ENCODE measurements around the gene RNF26.
A peak's percentile ranks its signal among the peaks of the same experiment; 100 is the strongest.

RNF26 gene

DNA sequence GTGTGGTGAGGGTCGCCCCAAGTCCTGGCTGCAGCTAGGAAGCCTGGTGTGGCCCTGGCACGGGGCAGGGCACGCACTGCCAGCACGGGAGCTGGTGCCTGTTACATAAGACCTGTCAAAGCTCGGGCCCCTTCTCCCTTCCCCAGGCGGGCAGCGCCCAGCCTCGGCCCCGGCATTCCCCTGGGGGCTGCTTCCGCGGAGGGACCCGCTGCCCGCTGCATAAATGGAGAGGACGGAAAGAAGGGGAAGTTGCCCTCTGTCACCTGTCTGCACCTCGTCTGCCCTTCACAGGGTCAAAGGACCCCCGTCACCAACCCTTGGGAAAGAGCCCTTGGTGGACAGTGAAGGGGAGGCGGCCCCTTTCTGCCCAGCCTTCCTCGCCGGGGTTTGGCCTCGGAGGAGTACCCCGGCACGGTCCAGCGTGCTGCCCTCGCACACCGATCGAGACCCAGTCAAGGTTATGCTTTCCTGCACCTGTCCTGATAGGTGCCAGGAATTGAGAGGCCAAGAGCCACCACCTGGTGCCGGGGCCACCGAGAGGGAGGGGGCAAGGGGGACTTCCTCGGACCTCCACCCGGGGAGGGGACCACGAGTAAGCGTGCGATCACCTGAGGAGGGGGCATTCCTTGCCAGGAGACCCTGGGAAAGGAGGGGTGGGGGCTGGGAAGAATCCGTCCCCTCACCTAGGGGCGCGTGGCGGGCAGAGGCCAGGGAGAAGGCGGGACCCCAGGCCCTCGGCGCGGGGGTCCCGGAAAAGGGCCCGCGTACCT lies 28.9 kb downstream of the RNF26 start:
- DNase-seq: no peak
- H3K4me1 ChIP-seq (ENCODE audit: control insufficient read depth, insufficient read depth, low read length, poor library complexity, severe bottlenecking): peaks cover 14% of the 10 kb centered on the region
- H3K4me3 ChIP-seq (ENCODE audit: insufficient read depth, low read depth, low read length, poor library complexity, severe bottlenecking): peak overlapping the region; percentile 44
- peaks cover 39% of the 10 kb centered on the region for H3K27me3 ChIP-seq (replicated peaks; ENCODE audit: control insufficient read depth, insufficient read depth, low read length, poor library complexity, severe bottlenecking)
- no peaks in the 10 kb centered on the region for H3K9me3 ChIP-seq (ENCODE audit: control insufficient read depth, low read length)
- H3K27ac ChIP-seq (ENCODE audit: insufficient read depth, low read length, poor library complexity, severe bottlenecking): no peak overlapping the region
- no peaks in the 10 kb centered on the region for H3K36me3 ChIP-seq (ENCODE audit: control insufficient read depth, insufficient read depth, low read length)

DNA sequence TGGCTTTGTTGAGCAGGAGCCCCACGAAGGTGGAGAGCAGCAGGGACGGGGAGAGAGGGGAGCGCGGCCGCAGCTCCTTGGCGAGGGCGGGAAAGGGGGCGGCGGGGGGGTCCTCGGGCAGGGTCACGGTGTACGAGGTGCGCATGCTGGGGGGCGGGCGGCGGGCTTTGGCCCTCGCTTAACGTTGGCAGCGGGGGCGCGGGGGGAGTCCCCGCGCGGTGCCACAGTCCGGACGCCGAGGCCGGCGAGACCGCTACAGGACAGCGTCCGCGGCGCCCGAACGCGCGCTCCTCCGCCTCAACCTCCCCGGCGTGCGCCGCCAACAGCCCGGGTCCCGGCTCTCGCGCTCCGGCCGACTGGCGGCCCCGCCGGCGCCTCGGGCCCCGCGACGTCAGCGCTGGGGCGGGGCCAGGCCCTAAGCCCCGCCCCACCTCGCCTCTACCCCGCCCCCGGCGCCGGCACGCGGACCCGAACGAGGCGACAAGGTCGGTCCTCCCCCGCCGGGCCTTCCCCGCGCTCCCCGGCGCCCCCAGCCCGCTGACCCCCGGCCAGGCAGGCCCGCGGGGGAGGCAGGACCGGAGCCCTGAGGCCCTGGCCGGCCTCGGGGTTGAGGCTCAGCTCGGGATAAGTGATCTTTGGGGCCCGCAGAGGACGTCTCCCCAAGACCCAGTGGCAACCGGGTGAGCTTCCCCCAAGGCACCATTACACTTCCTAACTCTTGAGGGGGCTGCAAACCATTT lies 29.7 kb downstream of the RNF26 start:
- H3K36me3 ChIP-seq (ENCODE audit: control insufficient read depth, insufficient read depth, low read length): no peaks in the 10 kb centered on the region
- peak overlapping the region; percentile 44 for H3K4me3 ChIP-seq (ENCODE audit: insufficient read depth, low read depth, low read length, poor library complexity, severe bottlenecking)
- H3K27ac ChIP-seq (ENCODE audit: insufficient read depth, low read length, poor library complexity, severe bottlenecking): no peak overlapping the region
- peaks cover 14% of the 10 kb centered on the region for H3K4me1 ChIP-seq (ENCODE audit: control insufficient read depth, insufficient read depth, low read length, poor library complexity, severe bottlenecking)
- H3K27me3 ChIP-seq (replicated peaks; ENCODE audit: control insufficient read depth, insufficient read depth, low read length, poor library complexity, severe bottlenecking): peaks cover 39% of the 10 kb centered on the region
- no peaks in the 10 kb centered on the region for H3K9me3 ChIP-seq (ENCODE audit: control insufficient read depth, low read length)
- peak; percentile 29 to 44 (median 37) for DNase-seq

- H3K4me1 ChIP-seq (ENCODE audit: control insufficient read depth, insufficient read depth, low read length, poor library complexity, severe bottlenecking): peaks cover 14% of the 10 kb centered on the region
- peaks cover 43% of the 10 kb centered on the region for H3K27me3 ChIP-seq (replicated peaks; ENCODE audit: control insufficient read depth, insufficient read depth, low read length, poor library complexity, severe bottlenecking)
- DNase-seq: no peak
- H3K4me3 ChIP-seq (ENCODE audit: insufficient read depth, low read depth, low read length, poor library complexity, severe bottlenecking): no peak overlapping the region
- no peak overlapping the region for H3K27ac ChIP-seq (ENCODE audit: insufficient read depth, low read length, poor library complexity, severe bottlenecking)
- H3K36me3 ChIP-seq (ENCODE audit: control insufficient read depth, insufficient read depth, low read length): no peaks in the 10 kb centered on the region
- no peaks in the 10 kb centered on the region for H3K9me3 ChIP-seq (ENCODE audit: control insufficient read depth, low read length)
These were observed 30.8 kb downstream of the RNF26 start for GRCh38 chr11:119365071-119365591.

GRCh38 chr11:119366690-119367620 lies 32.6 kb downstream of the RNF26 start:
- no peak for DNase-seq
- Histone ChIP-seq H3K4me1 (ENCODE audit: control insufficient read depth, insufficient read depth, low read length, poor library complexity, severe bottlenecking) (peaks cover 14% of the 10 kb centered on the region), H3K27me3 (replicated peaks; ENCODE audit: control insufficient read depth, insufficient read depth, low read length, poor library complexity, severe bottlenecking) (peaks cover 45% of the 10 kb centered on the region), H3K36me3 (ENCODE audit: control insufficient read depth, insufficient read depth, low read length) (no peaks in the 10 kb centered on the region), H3K9me3 (ENCODE audit: control insufficient read depth, low read length) (no peaks in the 10 kb centered on the region), H3K4me3 (ENCODE audit: insufficient read depth, low read depth, low read length, poor library complexity, severe bottlenecking) (no peak overlapping the region), H3K27ac (ENCODE audit: insufficient read depth, low read length, poor library complexity, severe bottlenecking) (no peak overlapping the region)

DNA sequence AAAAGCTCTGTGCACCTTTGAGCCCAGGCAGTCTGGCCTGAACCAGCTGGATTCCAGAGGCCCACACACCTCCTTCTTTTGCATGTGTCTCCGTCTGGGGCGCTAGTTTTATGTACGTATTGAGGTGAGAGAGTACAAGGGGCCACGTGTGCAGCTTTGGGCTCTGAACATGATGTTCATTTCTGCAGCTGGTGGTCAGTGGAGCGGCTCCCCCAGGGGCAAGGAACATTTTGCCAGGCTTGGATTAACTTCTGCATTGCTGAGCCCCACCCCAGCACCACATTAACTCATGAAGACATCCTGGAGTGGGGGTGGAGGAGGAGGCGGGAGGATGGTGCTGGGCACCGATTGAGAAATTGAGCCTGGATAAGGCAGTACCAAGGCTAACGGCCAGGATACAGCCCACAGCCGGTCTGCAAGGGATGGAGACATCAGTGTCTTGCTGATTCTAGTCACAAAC lies 33.4 kb downstream of the RNF26 start:
- H3K9me3 ChIP-seq (ENCODE audit: control insufficient read depth, low read length): no peaks in the 10 kb centered on the region
- H3K27ac ChIP-seq (ENCODE audit: insufficient read depth, low read length, poor library complexity, severe bottlenecking): no peak overlapping the region
- peaks cover 14% of the 10 kb centered on the region for H3K4me1 ChIP-seq (ENCODE audit: control insufficient read depth, insufficient read depth, low read length, poor library complexity, severe bottlenecking)
- H3K4me3 ChIP-seq (ENCODE audit: insufficient read depth, low read depth, low read length, poor library complexity, severe bottlenecking): no peak overlapping the region
- DNase-seq: no peak
- no peaks in the 10 kb centered on the region for H3K36me3 ChIP-seq (ENCODE audit: control insufficient read depth, insufficient read depth, low read length)
- H3K27me3 ChIP-seq (replicated peaks; ENCODE audit: control insufficient read depth, insufficient read depth, low read length, poor library complexity, severe bottlenecking): peaks cover 43% of the 10 kb centered on the region

GRCh38 chr11:119368121-119369034 lies 34.1 kb downstream of the RNF26 start:
- Histone ChIP-seq H3K9me3 (ENCODE audit: control insufficient read depth, low read length) (no peaks in the 10 kb centered on the region), H3K36me3 (ENCODE audit: control insufficient read depth, insufficient read depth, low read length) (no peaks in the 10 kb centered on the region), H3K27ac (ENCODE audit: insufficient read depth, low read length, poor library complexity, severe bottlenecking) (no peak overlapping the region), H3K4me1 (ENCODE audit: control insufficient read depth, insufficient read depth, low read length, poor library complexity, severe bottlenecking) (peaks cover 12% of the 10 kb centered on the region), H3K4me3 (ENCODE audit: insufficient read depth, low read depth, low read length, poor library complexity, severe bottlenecking) (no peak overlapping the region), H3K27me3 (replicated peaks; ENCODE audit: control insufficient read depth, insufficient read depth, low read length, poor library complexity, severe bottlenecking) (peaks cover 39% of the 10 kb centered on the region)
- DNase-seq: no peak

- H3K9me3 ChIP-seq (ENCODE audit: control insufficient read depth, low read length): no peaks in the 10 kb centered on the region
- peaks cover 32% of the 10 kb centered on the region for H3K27me3 ChIP-seq (replicated peaks; ENCODE audit: control insufficient read depth, insufficient read depth, low read length, poor library complexity, severe bottlenecking)
- no peak overlapping the region for H3K4me3 ChIP-seq (ENCODE audit: insufficient read depth, low read depth, low read length, poor library complexity, severe bottlenecking)
- no peaks in the 10 kb centered on the region for H3K36me3 ChIP-seq (ENCODE audit: control insufficient read depth, insufficient read depth, low read length)
- no peak overlapping the region for H3K27ac ChIP-seq (ENCODE audit: insufficient read depth, low read length, poor library complexity, severe bottlenecking)
- peaks cover 9% of the 10 kb centered on the region for H3K4me1 ChIP-seq (ENCODE audit: control insufficient read depth, insufficient read depth, low read length, poor library complexity, severe bottlenecking)
- DNase-seq: no peak
These were observed 35.0 kb downstream of the RNF26 start for GRCh38 chr11:119369132-119369925.

DNA sequence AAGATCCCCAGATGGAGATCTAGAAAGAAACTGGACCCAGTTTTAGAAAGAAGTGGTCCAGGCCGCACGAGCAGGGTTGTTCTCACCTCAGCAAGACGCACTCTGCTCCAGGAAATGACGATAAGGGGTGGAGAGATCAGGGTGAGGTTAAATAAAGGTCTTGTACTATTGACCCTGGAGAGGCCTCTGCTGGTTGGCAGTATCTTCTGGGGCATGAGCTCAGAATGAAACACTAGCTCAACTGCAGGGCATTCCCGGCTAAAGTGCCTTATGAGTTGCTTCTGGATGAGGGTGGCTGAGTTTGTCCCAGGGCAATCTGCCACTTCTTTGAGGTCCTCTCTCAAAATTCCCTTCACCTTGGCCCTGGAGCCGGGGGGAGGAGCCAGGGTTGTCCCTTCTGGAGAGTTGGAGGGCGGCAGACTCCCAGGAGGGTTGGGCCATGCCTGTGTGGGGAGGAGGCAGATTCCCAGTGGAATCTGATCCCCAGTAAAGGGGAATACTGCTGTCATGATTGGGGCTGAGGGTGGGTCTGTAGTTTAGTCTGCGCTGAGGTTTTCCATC lies 36.2 kb downstream of the RNF26 start:
- DNase-seq: peak in 1 of 3 donors; percentile 24
- no peak overlapping the region for H3K27ac ChIP-seq (ENCODE audit: insufficient read depth, low read length, poor library complexity, severe bottlenecking)
- H3K27me3 ChIP-seq (replicated peaks; ENCODE audit: control insufficient read depth, insufficient read depth, low read length, poor library complexity, severe bottlenecking): peaks cover 20% of the 10 kb centered on the region

More for the DNA sequence above, 36.2 kb downstream of the RNF26 start:
- no peaks in the 10 kb centered on the region for H3K9me3 ChIP-seq (ENCODE audit: control insufficient read depth, low read length)
- peaks cover 5% of the 10 kb centered on the region for H3K4me1 ChIP-seq (ENCODE audit: control insufficient read depth, insufficient read depth, low read length, poor library complexity, severe bottlenecking)
- H3K36me3 ChIP-seq (ENCODE audit: control insufficient read depth, insufficient read depth, low read length): no peaks in the 10 kb centered on the region
- H3K4me3 ChIP-seq (ENCODE audit: insufficient read depth, low read depth, low read length, poor library complexity, severe bottlenecking): no peak overlapping the region

All from effector memory CD4-positive, alpha-beta T cell (primary cell).